HG02623 (cell line): ENCODE measurements around the gene ECE1.

Source experiments
- ATAC-seq: cut with Tn5 transposase; IDR thresholded peaks from one replicate; pipeline ENCODE4 v1.9.1; 2021; ENCODE audit warnings: moderate library complexity; ENCODE audit not compliant: unreplicated experiment

The ECE1 gene

GRCh38 chr1:21325731-21326387 is 35.6 kb upstream of the ECE1 start:
- ATAC-seq = no peak

DNA sequence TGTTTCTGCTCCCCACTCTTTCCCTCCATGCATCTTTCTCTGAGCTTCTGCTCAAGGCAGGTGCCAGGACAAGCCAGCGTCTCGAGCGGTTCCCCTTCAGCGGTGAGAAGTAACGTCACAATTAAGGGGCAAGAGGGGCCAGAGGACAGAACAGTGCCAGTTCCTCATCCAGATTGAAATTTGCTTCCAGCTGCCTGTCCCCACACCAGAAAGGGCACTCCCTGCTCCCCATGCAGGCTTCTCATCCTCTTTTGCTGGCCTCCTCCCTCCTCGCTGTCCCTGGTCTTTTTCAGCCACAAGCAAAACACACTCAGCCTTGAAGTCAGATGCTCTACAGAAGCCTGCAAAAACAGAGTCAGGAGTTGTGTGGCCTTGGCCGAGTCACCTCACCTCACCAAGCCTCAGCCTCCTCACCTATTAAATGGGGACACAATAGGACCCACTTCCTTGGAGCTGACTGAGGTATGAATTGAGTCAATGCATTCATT is 35.0 kb upstream of the ECE1 start:
- no peak for ATAC-seq

DNA sequence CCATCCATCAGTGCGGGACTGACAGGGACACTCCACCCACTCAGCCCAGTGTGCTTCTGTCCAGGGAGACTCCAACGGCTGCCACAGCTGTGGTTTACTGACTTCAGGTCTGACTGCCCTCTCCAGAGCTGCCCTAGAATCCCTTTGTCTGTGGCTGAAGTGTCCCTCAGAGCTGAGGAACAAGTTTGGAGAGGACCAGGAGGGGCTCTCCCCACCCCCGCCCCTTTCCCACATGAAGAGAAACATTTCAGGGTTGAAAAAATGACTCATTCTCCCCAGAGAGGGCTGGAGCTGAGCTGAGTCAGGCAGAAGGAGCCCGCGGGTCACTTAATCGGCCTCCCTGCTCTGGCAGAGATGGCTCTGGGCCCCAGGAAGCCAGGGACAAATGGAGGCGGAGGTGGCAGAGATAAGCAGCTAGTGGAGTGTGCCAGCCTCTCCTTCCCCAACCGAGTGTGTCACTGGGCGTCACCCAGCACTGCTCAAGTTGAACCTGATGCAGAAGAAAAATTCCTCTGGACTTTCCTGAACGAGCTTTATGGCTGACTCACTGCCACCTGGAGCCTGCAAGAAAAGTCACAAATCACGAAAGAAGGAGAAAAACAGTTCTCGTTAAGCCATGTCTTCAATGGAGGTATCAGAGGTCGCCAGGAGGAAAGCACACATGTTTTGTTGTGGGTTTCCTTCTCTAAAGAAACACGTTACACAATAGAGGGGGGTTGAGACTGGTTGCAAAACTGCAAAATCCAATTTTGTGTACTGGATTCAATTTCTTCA is 34.3 kb upstream of the ECE1 start:
- no peak for ATAC-seq

DNA sequence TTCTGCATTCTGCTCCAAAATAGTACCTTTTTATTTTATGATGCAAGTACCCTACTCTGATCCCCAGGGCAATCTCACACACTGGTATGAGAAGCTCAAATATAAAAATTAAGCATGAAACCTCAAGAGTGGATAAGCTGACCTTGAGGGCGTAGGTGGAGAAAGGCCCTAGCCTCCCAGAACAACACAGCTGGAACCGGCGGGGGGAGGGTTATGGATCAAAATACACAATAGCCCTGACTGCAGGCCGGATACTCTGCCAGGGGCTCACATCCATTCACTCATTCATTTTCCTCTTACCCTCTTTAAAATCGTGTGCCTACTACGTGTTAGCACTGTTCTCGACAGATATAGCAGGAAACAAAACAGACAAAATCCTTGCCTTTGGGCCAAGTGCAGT is 32.8 kb upstream of the ECE1 start:
- ATAC-seq = no peak

DNA sequence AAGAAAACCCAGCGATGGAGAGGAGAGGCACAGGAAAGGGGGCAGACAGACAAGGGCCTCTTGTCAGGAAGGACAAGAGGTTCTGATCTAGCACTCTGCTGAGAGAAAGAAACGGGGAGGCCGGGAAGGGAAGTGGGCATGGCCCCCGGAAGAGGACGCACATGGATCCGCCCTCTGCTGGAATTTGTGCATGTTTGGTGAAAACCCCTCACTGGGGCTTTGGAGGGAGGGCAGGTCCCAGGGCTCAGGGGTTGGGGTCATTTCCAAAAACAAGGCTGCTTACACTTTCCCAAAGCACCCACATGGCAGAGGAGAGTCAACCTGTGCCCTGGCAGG is 32.4 kb upstream of the ECE1 start:
- ATAC-seq = no peak

- ATAC-seq = no peak
Measured at GRCh38 chr1:21321963-21322680, 31.9 kb upstream of the ECE1 start.

DNA sequence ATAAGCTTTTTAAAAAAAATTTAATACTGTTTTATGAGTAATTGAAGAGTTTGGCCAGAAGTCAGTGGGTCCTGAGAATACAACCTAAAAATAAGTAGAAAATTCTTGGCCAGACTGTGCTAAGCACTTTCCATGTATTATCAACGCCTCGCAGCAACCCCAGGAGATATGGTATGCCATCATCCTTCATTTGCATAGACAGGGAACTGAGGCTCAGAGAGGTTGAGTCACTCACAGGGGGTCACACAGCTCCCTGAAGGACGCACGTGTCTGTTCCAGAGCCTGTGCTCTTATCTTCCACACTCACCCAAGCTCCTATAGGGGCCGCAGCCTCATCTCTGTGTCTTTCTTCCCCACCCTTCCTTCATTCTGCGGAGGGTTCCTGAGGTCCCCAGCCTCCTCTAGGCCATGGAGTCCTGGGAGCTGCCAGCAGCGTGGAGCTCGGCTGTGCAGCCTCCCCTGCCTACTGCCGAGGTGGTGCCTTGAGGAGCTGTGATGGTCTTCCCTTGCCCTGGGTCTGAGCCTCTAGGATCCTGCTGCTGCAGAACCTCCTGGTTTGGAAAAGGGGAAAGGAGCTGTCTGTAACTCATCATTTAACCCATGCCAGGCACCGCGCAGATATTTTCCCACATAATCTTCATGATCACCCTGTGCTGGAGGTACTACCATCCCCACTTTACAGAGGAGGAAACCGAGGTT is 30.3 kb upstream of the ECE1 start:
- ATAC-seq = no peak

- ATAC-seq = no peak
Measured at GRCh38 chr1:21319447-21320407, 29.5 kb upstream of the ECE1 start.

DNA sequence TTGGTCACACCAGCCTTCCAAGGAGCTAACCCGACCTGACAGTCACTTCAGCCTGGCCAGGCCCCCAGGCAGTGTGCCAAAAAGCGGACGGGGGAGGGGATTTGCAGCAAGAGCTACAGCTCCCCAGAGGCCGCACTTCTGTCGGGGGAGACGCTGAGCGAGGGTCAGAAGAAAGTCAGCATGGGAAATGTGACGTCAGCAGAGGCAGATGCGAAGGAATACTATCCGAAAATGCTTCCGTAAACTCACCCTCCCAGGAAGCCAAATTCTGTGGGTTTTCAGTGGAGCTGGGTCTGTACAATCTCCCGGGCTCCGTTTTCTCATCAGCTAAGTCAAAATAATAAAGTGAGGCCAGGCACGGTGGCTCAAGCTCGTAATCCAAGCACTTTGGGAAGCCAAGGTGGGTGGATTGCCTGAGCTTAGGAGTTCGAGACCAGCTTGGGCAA is 28.5 kb upstream of the ECE1 start:
- ATAC-seq = no peak

- no peak for ATAC-seq
Measured at GRCh38 chr1:21318057-21318713, 27.9 kb upstream of the ECE1 start.

DNA sequence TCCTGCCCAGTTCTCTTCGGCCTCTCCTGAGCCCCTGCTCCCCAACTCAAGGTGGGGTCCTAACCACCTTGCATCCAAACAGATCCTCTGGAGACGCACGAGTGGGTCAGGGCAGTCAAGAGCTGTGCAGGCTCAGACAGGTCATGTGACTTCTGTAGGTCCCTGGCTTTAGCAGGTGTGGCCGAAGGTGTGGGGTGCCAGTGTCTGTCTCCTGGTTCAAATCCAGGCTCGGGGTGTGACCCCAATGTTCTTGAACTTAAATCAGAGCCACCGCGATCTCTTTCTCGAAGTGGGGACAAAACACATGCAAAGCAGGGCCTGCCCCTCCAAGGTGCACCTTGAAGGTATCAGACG is 27.4 kb upstream of the ECE1 start:
- ATAC-seq = no peak

DNA sequence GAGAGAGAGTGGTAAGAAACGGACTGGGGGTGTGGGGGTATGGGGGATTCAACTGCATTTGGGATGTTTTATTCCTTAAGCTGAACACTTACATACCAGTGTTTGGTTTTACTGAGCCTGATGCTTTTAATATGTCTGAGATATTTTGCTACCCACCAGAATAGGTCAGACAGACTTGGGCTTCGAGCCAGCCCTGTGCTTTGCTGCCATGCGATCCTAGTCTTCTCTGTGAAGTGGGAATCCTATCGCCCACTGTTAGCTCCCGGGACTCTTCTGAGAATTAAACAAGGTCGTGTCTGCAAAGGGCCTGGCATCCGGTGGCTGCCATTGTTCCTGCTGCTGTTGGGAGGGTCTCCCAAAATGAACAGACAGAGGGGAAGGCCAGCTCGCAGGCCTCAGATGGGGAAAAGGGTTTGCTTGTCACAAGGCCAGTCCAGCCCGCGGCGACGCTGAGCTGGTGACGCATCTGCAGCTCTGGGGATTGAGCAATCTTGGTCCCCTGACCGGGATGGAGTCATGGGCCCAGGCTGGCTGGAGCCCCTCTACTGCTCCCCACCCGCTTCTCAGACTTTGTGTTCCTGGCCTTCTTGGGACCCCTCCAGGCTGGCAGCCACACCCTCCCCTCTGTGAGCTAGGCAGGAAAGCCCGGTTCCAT is 26.9 kb upstream of the ECE1 start:
- no peak for ATAC-seq

DNA sequence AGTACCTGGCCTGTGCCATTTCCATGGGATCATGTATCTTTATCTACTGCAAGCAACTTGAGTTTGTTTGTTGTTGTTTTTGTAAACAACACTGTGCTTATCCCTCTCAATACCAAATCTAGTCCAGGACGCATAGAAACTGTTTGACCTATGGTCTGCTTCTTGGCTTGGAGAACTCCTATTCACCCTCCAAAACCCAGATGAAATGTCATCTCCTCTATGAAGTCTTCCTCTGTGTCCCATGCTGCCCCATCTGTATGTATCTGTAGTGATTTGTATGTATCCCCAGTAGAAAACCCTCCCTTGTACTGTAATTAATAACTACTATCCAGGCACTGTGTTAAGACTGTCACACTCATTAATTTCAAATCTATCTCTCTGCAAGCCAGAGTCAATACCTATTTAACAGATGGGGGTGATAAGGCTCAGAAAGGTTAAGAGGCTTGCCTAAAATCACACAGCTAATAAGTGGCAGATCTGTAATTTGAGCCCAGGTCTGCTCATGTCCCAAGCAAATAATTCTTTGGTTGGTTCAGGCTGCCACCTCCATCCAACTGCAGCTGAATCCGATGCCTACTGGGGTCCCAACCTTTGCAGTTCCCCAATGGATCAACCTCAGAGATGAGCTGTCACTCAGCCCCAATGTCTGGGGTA is 24.6 kb upstream of the ECE1 start:
- no peak for ATAC-seq

GRCh38 chr1:21313886-21314721 is 23.8 kb upstream of the ECE1 start:
- no peak for ATAC-seq

DNA sequence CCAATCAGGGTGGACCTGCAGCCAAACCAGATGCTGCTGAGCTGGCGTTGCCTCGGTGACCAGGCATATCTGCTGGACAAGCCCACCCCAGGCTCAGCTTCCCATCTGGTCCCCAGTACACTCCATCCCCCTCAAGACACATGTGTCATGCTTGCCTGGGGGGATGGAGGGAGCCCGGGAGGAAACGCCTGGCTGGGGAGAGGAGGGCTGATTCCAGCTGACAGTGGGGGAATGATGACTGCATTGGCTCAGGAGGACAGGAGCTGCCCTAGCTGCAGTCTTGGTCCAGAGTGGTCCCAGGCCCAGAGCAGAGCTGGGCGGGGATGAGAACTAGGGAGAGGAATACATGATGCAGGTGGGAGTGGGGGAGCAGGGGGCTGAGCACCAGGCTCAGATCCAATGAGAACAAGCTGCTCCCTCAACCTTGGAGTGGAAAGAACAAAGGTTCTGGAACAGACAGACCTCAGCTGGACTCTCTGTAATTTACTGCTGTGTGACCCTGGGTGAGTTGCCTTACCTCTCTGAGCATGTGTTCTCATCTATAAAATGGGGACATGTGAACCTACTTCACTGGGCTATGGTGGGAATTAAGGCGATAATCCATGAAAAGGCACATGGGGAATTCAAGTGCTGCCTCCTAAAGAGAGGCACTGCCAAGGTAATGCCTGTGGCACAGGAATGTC is 23.1 kb upstream of the ECE1 start:
- ATAC-seq = no peak

DNA sequence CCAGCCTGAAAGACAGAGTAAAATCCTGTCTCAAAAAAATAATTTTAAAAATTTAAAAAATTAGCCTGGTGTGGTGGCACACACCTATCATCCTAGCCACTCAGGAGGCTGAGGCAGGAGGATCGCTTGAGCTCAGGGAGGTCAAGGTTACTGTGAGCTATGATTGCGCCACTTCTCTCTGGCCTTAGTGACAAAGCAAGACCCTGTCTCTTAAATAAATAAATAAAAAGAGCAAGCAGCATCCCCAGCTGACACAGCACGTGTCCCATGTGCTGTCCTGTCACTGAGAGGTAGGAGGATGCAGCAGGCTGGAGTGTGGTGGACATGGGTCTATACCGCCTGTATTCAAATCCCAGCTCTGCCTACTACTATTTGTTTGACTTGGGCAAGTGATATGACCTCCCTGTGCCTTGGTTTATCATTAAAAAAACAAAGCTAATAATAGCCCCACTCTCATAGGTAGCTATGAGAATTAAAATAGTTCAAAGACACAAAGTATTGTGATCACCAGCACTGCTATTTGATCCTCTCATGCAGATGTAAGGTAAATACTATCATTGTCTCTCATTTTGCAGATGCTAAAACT is 22.2 kb upstream of the ECE1 start:
- ATAC-seq = no peak

DNA sequence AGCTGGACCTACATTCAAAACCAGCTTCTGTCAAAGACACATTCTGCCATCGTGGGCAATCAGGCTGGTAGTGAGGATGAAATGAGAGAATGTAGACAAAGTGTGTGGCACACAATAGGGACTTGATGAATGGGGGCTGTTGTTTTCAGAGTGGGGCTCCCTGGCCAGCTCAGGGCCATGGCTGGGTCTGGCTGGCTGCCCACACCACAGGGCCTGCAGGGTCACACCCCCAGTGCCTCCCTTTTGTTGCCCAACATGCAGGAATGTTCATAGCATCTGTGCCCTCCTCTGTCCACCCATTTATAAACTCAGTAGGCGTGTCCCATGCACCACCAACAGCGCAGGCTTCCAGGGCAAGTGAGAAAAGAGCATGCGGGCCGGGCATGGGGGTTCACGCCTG is 20.8 kb upstream of the ECE1 start:
- no peak for ATAC-seq
